ENCODE measurements around the gene SF3B5. TPM values are rescaled to one million over a fixed set of nuclear protein-coding genes. Genes with fewer than 3 reads are reported as not detected.
"Not testable (repeated sequence)": the region's sequence is repeated elsewhere in the genome, so short reads cannot be mapped to it uniquely, and the experiment has no call there.

SF3B5 gene
- total RNA-seq, 2 donors from 2014 or later, result 113 to 146 TPM

- H3K36me3 ChIP-seq, result no peaks in the 10 kb centered on the region
- DNase-seq (ENCODE audit: low spot score), result no peak
These were observed 5.0 kb downstream of the SF3B5 start for GRCh38 chr6:144090384-144090783.

GRCh38 chr6:144087789-144088426 lies 7.5 kb downstream of the SF3B5 start:
- Histone ChIP-seq H3K9me3 (no peaks in the 10 kb centered on the region), H3K27ac (no peak overlapping the region), H3K4me1 (no peaks in the 10 kb centered on the region), H3K4me3 (no peak overlapping the region), H3K36me3 (no peaks in the 10 kb centered on the region), H3K27me3 (no peaks in the 10 kb centered on the region)
- no peak for DNase-seq (ENCODE audit: low spot score)
- TF ChIP-seq, protein P1, sequence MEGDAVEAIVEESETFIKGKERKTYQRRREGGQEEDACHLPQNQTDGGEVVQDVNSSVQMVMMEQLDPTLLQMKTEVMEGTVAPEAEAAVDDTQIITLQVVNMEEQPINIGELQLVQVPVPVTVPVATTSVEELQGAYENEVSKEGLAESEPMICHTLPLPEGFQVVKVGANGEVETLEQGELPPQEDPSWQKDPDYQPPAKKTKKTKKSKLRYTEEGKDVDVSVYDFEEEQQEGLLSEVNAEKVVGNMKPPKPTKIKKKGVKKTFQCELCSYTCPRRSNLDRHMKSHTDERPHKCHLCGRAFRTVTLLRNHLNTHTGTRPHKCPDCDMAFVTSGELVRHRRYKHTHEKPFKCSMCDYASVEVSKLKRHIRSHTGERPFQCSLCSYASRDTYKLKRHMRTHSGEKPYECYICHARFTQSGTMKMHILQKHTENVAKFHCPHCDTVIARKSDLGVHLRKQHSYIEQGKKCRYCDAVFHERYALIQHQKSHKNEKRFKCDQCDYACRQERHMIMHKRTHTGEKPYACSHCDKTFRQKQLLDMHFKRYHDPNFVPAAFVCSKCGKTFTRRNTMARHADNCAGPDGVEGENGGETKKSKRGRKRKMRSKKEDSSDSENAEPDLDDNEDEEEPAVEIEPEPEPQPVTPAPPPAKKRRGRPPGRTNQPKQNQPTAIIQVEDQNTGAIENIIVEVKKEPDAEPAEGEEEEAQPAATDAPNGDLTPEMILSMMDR (IDR thresholded peaks at IDR 0.05), result no peak

More at GRCh38 chr6:144090384-144090783, 5.0 kb downstream of the SF3B5 start:
- H3K27me3 ChIP-seq, result no peaks in the 10 kb centered on the region
- peaks cover 0 to 18% of the 10 kb centered on the region in 2 donors for H3K4me1 ChIP-seq
- H3K4me3 ChIP-seq, result no peak overlapping the region
- no peak overlapping the region for H3K27ac ChIP-seq
- TF ChIP-seq, protein P1 (IDR thresholded peaks at IDR 0.05), result no peak
- H3K9me3 ChIP-seq, result no peaks in the 10 kb centered on the region

GRCh38 chr6:144086959-144087358 lies 8.4 kb downstream of the SF3B5 start:
- Histone ChIP-seq H3K4me3 (no peak overlapping the region), H3K27ac (no peak overlapping the region), H3K4me1 (no peaks in the 10 kb centered on the region), H3K27me3 (no peaks in the 10 kb centered on the region), H3K9me3 (no peaks in the 10 kb centered on the region), H3K36me3 (no peaks in the 10 kb centered on the region)
- DNase-seq (ENCODE audit: low spot score), result no peak
- TF ChIP-seq, protein P1 (IDR thresholded peaks at IDR 0.05), result no peak

GRCh38 chr6:144083172-144083571 lies 12.2 kb downstream of the SF3B5 start:
- no peaks in the 10 kb centered on the region for H3K36me3 ChIP-seq
- no peak for DNase-seq (ENCODE audit: low spot score)
- H3K9me3 ChIP-seq, result no peaks in the 10 kb centered on the region
- H3K4me1 ChIP-seq, result no peaks in the 10 kb centered on the region
- TF ChIP-seq, protein P1 (IDR thresholded peaks at IDR 0.05), result no peak
- no peaks in the 10 kb centered on the region for H3K27me3 ChIP-seq
- H3K27ac ChIP-seq, result no peak overlapping the region
- no peak overlapping the region for H3K4me3 ChIP-seq

GRCh38 chr6:144082412-144082811 lies 13.0 kb downstream of the SF3B5 start:
- not testable (repeated sequence) for H3K4me3 ChIP-seq; H3K27ac ChIP-seq; DNase-seq (ENCODE audit: low spot score); H3K9me3 ChIP-seq; H3K27me3 ChIP-seq; H3K36me3 ChIP-seq; H3K4me1 ChIP-seq

DNA sequence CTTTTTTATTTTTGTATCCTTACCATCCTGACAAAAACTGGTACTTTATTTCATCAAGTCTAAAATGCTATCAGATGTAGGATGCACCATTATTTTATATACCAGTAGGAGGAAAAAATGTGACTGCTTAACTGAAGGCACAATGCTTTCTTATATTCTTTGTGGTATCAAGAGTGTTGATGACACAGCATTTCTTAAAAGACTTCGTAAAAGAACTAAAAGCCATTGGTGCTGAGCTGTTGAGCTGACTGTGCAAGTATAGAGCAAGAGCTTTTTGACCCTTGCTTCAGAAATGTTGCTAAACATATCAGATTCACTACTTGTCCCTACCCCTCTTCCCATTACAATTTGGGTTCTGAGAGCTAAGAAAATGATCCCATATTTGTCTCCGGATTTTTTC lies 17.5 kb downstream of the SF3B5 start:
- H3K4me1 ChIP-seq, result no peaks in the 10 kb centered on the region
- TF ChIP-seq, protein P1 (IDR thresholded peaks at IDR 0.05), result no peak
- H3K36me3 ChIP-seq, result no peaks in the 10 kb centered on the region
- no peaks in the 10 kb centered on the region for H3K27me3 ChIP-seq
- no peak overlapping the region for H3K4me3 ChIP-seq
- no peak for DNase-seq (ENCODE audit: low spot score)
- H3K27ac ChIP-seq, result no peak overlapping the region
- no peaks in the 10 kb centered on the region for H3K9me3 ChIP-seq
